AG09309 (cell line): ENCODE results near the gene THSD4.
"Not testable (repeated sequence)": the region's sequence is repeated elsewhere in the genome, so short reads cannot be mapped to it uniquely, and the experiment has no call there.

Experiments used
- DNase-seq: peaks from one replicate; pipeline ENCODE4 v3.0.0-alpha.2; 2010; ENCODE audit warnings: low read depth
- H3K4me3 ChIP-seq: 2 replicates; pipeline ENCODE4 v1.5.1; 2011; ENCODE audit warnings: mild to moderate bottlenecking, low read depth, low read length, moderate library complexity; ENCODE audit not compliant: control insufficient read depth
- CTCF ChIP-seq: IDR thresholded peaks from 2 replicates; pipeline ENCODE4 v1.5.1; 2011; ENCODE audit warnings: mild to moderate bottlenecking, low read depth, low read length, inconsistent platforms; ENCODE audit not compliant: insufficient read depth, control insufficient read depth; ENCODE audit errors: missing control alignments

THSD4 gene

GRCh38 chr15:71362987-71363968, 248.0 kb downstream of the THSD4 start:
- H3K4me3 ChIP-seq: no peak overlapping the region
- no peak for TF ChIP-seq CTCF
- no peak for DNase-seq

- DNase-seq: no peak
- no peak for TF ChIP-seq CTCF
- no peak overlapping the region for H3K4me3 ChIP-seq
These were observed 248.9 kb downstream of the THSD4 start for GRCh38 chr15:71364117-71364584.

- no peak overlapping the region for H3K4me3 ChIP-seq
- TF ChIP-seq CTCF: no peak
- DNase-seq: no peak
These were observed 251.3 kb downstream of the THSD4 start for GRCh38 chr15:71366522-71366921.

- no peak for TF ChIP-seq CTCF
- no peak overlapping the region for H3K4me3 ChIP-seq
- DNase-seq: no peak
These were observed 251.7 kb downstream of the THSD4 start for GRCh38 chr15:71366926-71367325.

GRCh38 chr15:71367737-71368136, 252.5 kb downstream of the THSD4 start:
- not testable (repeated sequence) for DNase-seq, H3K4me3 ChIP-seq

GRCh38 chr15:71372769-71373168, 257.5 kb downstream of the THSD4 start:
- not testable (repeated sequence) for DNase-seq, H3K4me3 ChIP-seq

- DNase-seq: no peak
- no peak for TF ChIP-seq CTCF
- no peak overlapping the region for H3K4me3 ChIP-seq
These were observed 258.6 kb downstream of the THSD4 start for GRCh38 chr15:71373917-71374316.
